Urinary bladder (tissue), 4 donors: Measurements from ENCODE around the gene KMT2D. TPM values are rescaled to one million over a fixed set of nuclear protein-coding genes. Genes with fewer than 3 reads are reported as not detected.
A peak's percentile ranks its signal among the peaks of the same experiment; 100 is the strongest.
"Not testable (repeated sequence)": the region's sequence is repeated elsewhere in the genome, so short reads cannot be mapped to it uniquely, and the experiment has no call there.

ENCODE experiments used
- DNase-seq: peaks from one replicate; pipeline ENCODE4 v3.0.0-alpha.2; 2015; ENCODE audit errors: extremely low spot score
- H3K27ac ChIP-seq: one replicate; pipeline ENCODE4 v1.5.1; 2013; ENCODE audit warnings: low read depth, mild to moderate bottlenecking, moderate library complexity
- H3K36me3 ChIP-seq: one replicate; pipeline ENCODE4 v1.6.1; 2013; ENCODE audit warnings: mild to moderate bottlenecking, moderate library complexity; ENCODE audit not compliant: insufficient read depth
- H3K4me1 ChIP-seq: one replicate; pipeline ENCODE4 v1.6.1; 2013; ENCODE audit warnings: mild to moderate bottlenecking, moderate library complexity; ENCODE audit not compliant: insufficient read depth
- H3K4me3 ChIP-seq: one replicate; pipeline ENCODE4 v1.5.1; 2013; ENCODE audit warnings: low read depth, low read length
- WGBS: extraction: QIAGEN DNeasy Blood & Tissue Kit; methylation state at CpG from one replicate; pipeline ENCODE4 v1.1.7; 2013; 5-methylcytosine and 5-hydroxymethylcytosine counted together
- polyA plus RNA-seq: library from polyadenylated mRNA; stranded (reverse); fragments of 200-250 nt; gene quantifications from one replicate; pipeline ENCODE4 v1.2.3, GENCODE V29; 2013
- total RNA-seq: library from RNA; depleted of rRNA; stranded (reverse); fragments of >200 nt; gene quantifications from one replicate; pipeline ENCODE4 v1.2.3, GENCODE V29; 2014
- donor health status: healthy with polysubstance abuse.
- donor health status: healthy.

The KMT2D gene
- total and polyA plus RNA-seq, 2 donors, result 22.0 to 30.5 TPM

- no peaks in the 10 kb centered on the region for H3K36me3 ChIP-seq
- H3K27ac ChIP-seq, result no peak within 1 kb of the TSS
- H3K4me1 ChIP-seq, result peaks cover 2% of the 10 kb centered on the region
- peak; percentile 92 for DNase-seq
- H3K4me3 ChIP-seq, result peak within 1 kb of the TSS; percentile 71
- WGBS, result under 1% methylated on average over 60 of the region's 60 CpGs
Measured at GRCh38 chr12:49069507-49070346, 9.1 kb upstream of the KMT2D start, which contains the start of gene RHEBL1. Gene RHEBL1 (minus strand): TSS chr12:49069979. CDS start chr12:49069785, 194 bp downstream.

GRCh38 chr12:49068879-49069506 lies 8.4 kb upstream of the KMT2D start:
- Histone ChIP-seq H3K4me1 (peaks cover 2% of the 10 kb centered on the region), H3K36me3 (no peaks in the 10 kb centered on the region), H3K4me3 (peak overlapping the region; percentile 71), H3K27ac (no peak overlapping the region)
- WGBS, result 18% methylated on average over 21 of the region's 21 CpGs
- no peak for DNase-seq

- 61% methylated on average over 4 of the region's 4 CpGs for WGBS
- Histone ChIP-seq H3K27ac (no peak overlapping the region), H3K4me1 (peaks cover 2% of the 10 kb centered on the region), H3K36me3 (no peaks in the 10 kb centered on the region), H3K4me3 (no peak overlapping the region)
- DNase-seq, result no peak
Measured at GRCh38 chr12:49066120-49066519, 5.5 kb upstream of the KMT2D start.

GRCh38 chr12:49064767-49065152 lies 4.2 kb upstream of the KMT2D start:
- no peak overlapping the region for H3K27ac ChIP-seq
- no peaks in the 10 kb centered on the region for H3K36me3 ChIP-seq
- 91% methylated on average over 5 of the region's 5 CpGs for WGBS
- DNase-seq, result no peak
- H3K4me1 ChIP-seq, result no peaks in the 10 kb centered on the region
- no peak overlapping the region for H3K4me3 ChIP-seq

- DNase-seq, H3K4me3 ChIP-seq, H3K27ac ChIP-seq, H3K36me3 ChIP-seq, H3K4me1 ChIP-seq: not testable (repeated sequence)
- WGBS, result 91% methylated on average over 17 of the region's 17 CpGs
Measured at GRCh38 chr12:49061916-49062315, 1.3 kb upstream of the KMT2D start.

- WGBS, result 7% methylated on average over 16 of the region's 16 CpGs
- H3K4me3 ChIP-seq, result peak overlapping the region; percentile 96
- no peaks in the 10 kb centered on the region for H3K36me3 ChIP-seq
- no peaks in the 10 kb centered on the region for H3K4me1 ChIP-seq
- no peak for DNase-seq
- no peak overlapping the region for H3K27ac ChIP-seq
Measured at GRCh38 chr12:49061157-49061650, 610 bp upstream of the KMT2D start.

GRCh38 chr12:49059299-49060171 lies 1.1 kb downstream of the KMT2D start:
- Histone ChIP-seq H3K27ac (peak overlapping the region; percentile 97), H3K4me3 (peak overlapping the region; percentile 96), H3K36me3 (peaks cover 3% of the 10 kb centered on the region), H3K4me1 (no peaks in the 10 kb centered on the region)
- no peak for DNase-seq
- under 1% methylated on average over 70 of the region's 70 CpGs for WGBS

GRCh38 chr12:49059045-49059298 lies 1.6 kb downstream of the KMT2D start:
- Histone ChIP-seq H3K4me1 (no peaks in the 10 kb centered on the region), H3K4me3 (peak overlapping the region; percentile 96), H3K36me3 (peaks cover 3% of the 10 kb centered on the region), H3K27ac (no peak overlapping the region)
- DNase-seq, result no peak
- WGBS, result 0% methylated on average over 1 of the region's 1 CpG

- no peak overlapping the region for H3K27ac ChIP-seq
Measured at GRCh38 chr12:49058366-49059044, 2.1 kb downstream of the KMT2D start.

GRCh38 chr12:49057888-49058287 lies 2.7 kb downstream of the KMT2D start:
- Histone ChIP-seq H3K4me3 (peak overlapping the region; percentile 96), H3K27ac (peak overlapping the region; percentile 33), H3K4me1 (no peaks in the 10 kb centered on the region), H3K36me3 (peaks cover 3% of the 10 kb centered on the region)
- WGBS, result 7% methylated on average over 4 of the region's 4 CpGs
- DNase-seq, result no peak

More at GRCh38 chr12:49058366-49059044, 2.1 kb downstream of the KMT2D start:
- WGBS, result 7% methylated on average over 5 of the region's 5 CpGs
- H3K4me1 ChIP-seq, result no peaks in the 10 kb centered on the region
- H3K36me3 ChIP-seq, result peaks cover 3% of the 10 kb centered on the region
- DNase-seq, result no peak
- H3K4me3 ChIP-seq, result peak overlapping the region; percentile 96

- H3K27ac ChIP-seq, result no peak overlapping the region
- H3K4me1 ChIP-seq, result no peaks in the 10 kb centered on the region
- no peak overlapping the region for H3K4me3 ChIP-seq
- 48% methylated on average over 7 of the region's 7 CpGs for WGBS
- DNase-seq, result no peak
- peaks cover 7% of the 10 kb centered on the region for H3K36me3 ChIP-seq
Measured at GRCh38 chr12:49055978-49056754, 4.4 kb downstream of the KMT2D start.

GRCh38 chr12:49055092-49055491 lies 5.5 kb downstream of the KMT2D start:
- H3K4me1 ChIP-seq, result no peaks in the 10 kb centered on the region
- no peak overlapping the region for H3K4me3 ChIP-seq
- DNase-seq, result no peak
- no peak overlapping the region for H3K27ac ChIP-seq
- 76% methylated on average over 4 of the region's 4 CpGs for WGBS
- peaks cover 9% of the 10 kb centered on the region for H3K36me3 ChIP-seq
